Heart left ventricle (tissue), 13 donors: ENCODE data around the gene ANTXRL.
A peak's percentile ranks its signal among the peaks of the same experiment; 100 is the strongest.

Experiments
- CTCF ChIP-seq, 12 donors: fragments of 200-600 bp; sonication (generic) in 4 of 12; IDR thresholded peaks; one replicate each; pipeline versions ENCODE4 v1.5.0 to v1.8.0; 2018 to 2022; ENCODE audit warnings: antibody characterized with exemption in 12 of 12, mild to moderate bottlenecking in 5 of 12
- POLR2A ChIP-seq, 2 donors: fragments of 450-650 bp; IDR thresholded peaks; one replicate each; pipeline ENCODE4 v1.6.1; 2017; ENCODE audit warnings: antibody characterized with exemption in 2 of 2, mild to moderate bottlenecking in 2 of 2, moderate library complexity in 2 of 2
- donor health status: ischemic (EF 13 %, LVEDD 7.1; RV severe dilation, severe dysfunction).
- donor health status: DM: no; HTN: yes; CAD: no.
- donor health status: DM: no; HTN: no; CAD: no.
- donor health status: ischemic (EF 25% LVEDD 6.9; RV normal size, moderate dysfunction).
- donor health status: ischemic (EF 25% LVEDD 5.7; RV mildly dilated, moderate dysfunction).
- donor health status: ischemic (EF 35%, LVEDD 5.7; RV mildly dilated, moderate dysfunction).
- donor health status: nonischemic (EF 11% LVEDD 7.7; RV severe dilation, severe dysfunction).
- donor health status: DM: yes; HTN: yes; CAD: no.
- donor health status: PGD.
- donor health status: ischemic (EF 29% LVEDD 5.4; RV normal size, mild dysfunction).
- donor health status: nonischemic (EF 23%, LVEDD 6.1; RV moderate dilation, normal function).

- TF ChIP-seq CTCF (IDR thresholded peaks at IDR 0.05) (peak in 1 of 12 donors; percentile 3), POLR2A (IDR thresholded peaks at IDR 0.05) (peak in 1 of 2 donors; percentile 37)
Measured at GRCh38 chr10:46282842-46283574, 3.8 kb upstream of the ANTXRL start.
